Thyroid gland (tissue), 4 donors: ENCODE measurements around the gene FCGBP. TPM values are rescaled to one million over a fixed set of nuclear protein-coding genes. Genes with fewer than 3 reads are reported as not detected.

Experiments
- DNase-seq, 2 donors: peaks; one replicate each; pipeline ENCODE4 v3.0.0-alpha.2; 2019
- H3K27ac ChIP-seq, 3 donors: fragments of 200-600 bp; sonication (generic); 1 replicate in 2 of 3; 2 replicates in 1 of 3; pipeline ENCODE4 v1.5.1; 2016 to 2019; ENCODE audit warnings: mild to moderate bottlenecking in 1 of 3, moderate library complexity in 1 of 3
- H3K27me3 ChIP-seq: fragments of 200-600 bp; sonication (generic); one replicate; pipeline ENCODE4 v1.5.1; 2019
- H3K36me3 ChIP-seq, 2 donors: fragments of 200-600 bp; sonication (generic); one replicate each; pipeline ENCODE4 v1.5.1; 2016 to 2019
- H3K4me1 ChIP-seq, 2 donors: fragments of 200-600 bp; sonication (generic); one replicate each; pipeline ENCODE4 v1.5.1; 2017 to 2019
- H3K4me3 ChIP-seq, 3 donors: fragments of 200-600 bp; sonication (generic); replicated peaks in 1 of 3; 1 replicate in 2 of 3; 2 replicates in 1 of 3; pipeline ENCODE4 v1.5.1; 2016; ENCODE audit warnings: mild to moderate bottlenecking in 1 of 3
- H3K9me3 ChIP-seq: fragments of 200-600 bp; sonication (generic); one replicate; pipeline ENCODE4 v1.5.1; 2017
- CTCF ChIP-seq, 6 experiments: fragments of 200-600 bp in 3 of 6; fragments of 450-650 bp in 3 of 6; sonication (generic) in 3 of 6; IDR thresholded peaks; one replicate each; pipeline ENCODE4 v1.5.1; 2016 to 2019; ENCODE audit warnings: antibody characterized with exemption in 6 of 6, mild to moderate bottlenecking in 2 of 6, inconsistent platforms in 1 of 6, moderate library complexity in 1 of 6
- POLR2A ChIP-seq, 2 donors: fragments of 450-650 bp; IDR thresholded peaks; one replicate each; pipeline ENCODE4 v1.6.1; 2017; ENCODE audit warnings: antibody characterized with exemption in 2 of 2, mild to moderate bottlenecking in 2 of 2, moderate library complexity in 1 of 2
- WGBS, 2 donors: methylation state at CpG; one replicate each; pipeline ENCODE4 v1.1.5; 2017; 5-methylcytosine and 5-hydroxymethylcytosine counted together
- intact Hi-C: fragments of 100-400 bp; cut with DNase I; formaldehyde crosslinking; loops from one replicate; pipeline ENCODE4 v1.15.1; 2023
- total RNA-seq, 4 donors: library from RNA; depleted of rRNA; stranded (reverse); fragments of >200 nt; gene quantifications; one replicate each; pipeline ENCODE4 v1.2.3, GENCODE V29; 2016

FCGBP gene
- total RNA-seq, 4 donors from 2014 or later = 213 to 975 (median 755) TPM

- H3K9me3 ChIP-seq = no peaks in the 10 kb centered on the region
- no peaks in the 10 kb centered on the region for H3K4me1 ChIP-seq
- H3K4me3 ChIP-seq = no peak overlapping the region
- no peak overlapping the region for H3K27ac ChIP-seq
- WGBS, 2 donors = 76 to 87% methylated on average over 6 of the region's 6 CpGs
- intact Hi-C loops = no loop called here
- DNase-seq = no peak
- no peak for TF ChIP-seq CTCF (IDR thresholded peaks at IDR 0.05)
- TF ChIP-seq POLR2A (IDR thresholded peaks at IDR 0.05) = no peak
- no peaks in the 10 kb centered on the region for H3K27me3 ChIP-seq
- no peaks in the 10 kb centered on the region for H3K36me3 ChIP-seq
Measured at GRCh38 chr19:39939556-39939955, 5.1 kb upstream of the FCGBP start.

- TF ChIP-seq CTCF (IDR thresholded peaks at IDR 0.05) (no peak), POLR2A (IDR thresholded peaks at IDR 0.05) (no peak)
- WGBS, 2 donors = 52 to 58% methylated on average over 2 of the region's 2 CpGs
- intact Hi-C loops = no loop called here
Measured at GRCh38 chr19:39937787-39938186, 3.4 kb upstream of the FCGBP start.

GRCh38 chr19:39937094-39937720, 2.8 kb upstream of the FCGBP start:
- DNase-seq = no peak

More at GRCh38 chr19:39937787-39938186, 3.4 kb upstream of the FCGBP start:
- no peaks in the 10 kb centered on the region for H3K36me3 ChIP-seq
- H3K4me1 ChIP-seq = no peaks in the 10 kb centered on the region
- H3K27ac ChIP-seq = no peak overlapping the region
- H3K9me3 ChIP-seq = no peaks in the 10 kb centered on the region
- no peaks in the 10 kb centered on the region for H3K27me3 ChIP-seq
- no peak overlapping the region for H3K4me3 ChIP-seq
- DNase-seq = no peak

GRCh38 chr19:39936622-39937021, 2.2 kb upstream of the FCGBP start:
- no peak overlapping the region for H3K27ac ChIP-seq
- no peaks in the 10 kb centered on the region for H3K9me3 ChIP-seq
- TF ChIP-seq CTCF (IDR thresholded peaks at IDR 0.05) = no peak
- TF ChIP-seq POLR2A (IDR thresholded peaks at IDR 0.05) = no peak
- no peak for DNase-seq
- no peak overlapping the region for H3K4me3 ChIP-seq
- 84 to 90% methylated on average over 6 of the region's 6 CpGs for WGBS, 2 donors
- H3K36me3 ChIP-seq = no peaks in the 10 kb centered on the region
- H3K27me3 ChIP-seq = no peaks in the 10 kb centered on the region
- intact Hi-C loops = no loop called here
- H3K4me1 ChIP-seq = no peaks in the 10 kb centered on the region

More at GRCh38 chr19:39937094-39937720, 2.8 kb upstream of the FCGBP start:
- 64 to 78% methylated on average over 5 of the region's 5 CpGs for WGBS, 2 donors
- no peak overlapping the region for H3K4me3 ChIP-seq
- H3K9me3 ChIP-seq = no peaks in the 10 kb centered on the region
- no peaks in the 10 kb centered on the region for H3K27me3 ChIP-seq
- TF ChIP-seq CTCF (IDR thresholded peaks at IDR 0.05) = no peak
- no peak for TF ChIP-seq POLR2A (IDR thresholded peaks at IDR 0.05)
- no peak overlapping the region for H3K27ac ChIP-seq
- H3K4me1 ChIP-seq = no peaks in the 10 kb centered on the region
- no peaks in the 10 kb centered on the region for H3K36me3 ChIP-seq
- intact Hi-C loops = no loop called here

- no peaks in the 10 kb centered on the region for H3K36me3 ChIP-seq
- H3K27me3 ChIP-seq = no peaks in the 10 kb centered on the region
- DNase-seq = no peak
- no peak for TF ChIP-seq CTCF (IDR thresholded peaks at IDR 0.05)
- TF ChIP-seq POLR2A (IDR thresholded peaks at IDR 0.05) = no peak
- H3K4me1 ChIP-seq = no peaks in the 10 kb centered on the region
- H3K9me3 ChIP-seq = no peaks in the 10 kb centered on the region
- H3K4me3 ChIP-seq = no peak overlapping the region
- intact Hi-C loops = no loop called here
- no peak overlapping the region for H3K27ac ChIP-seq
- WGBS, 2 donors = 52 to 60% methylated on average over 3 of the region's 3 CpGs
Measured at GRCh38 chr19:39936020-39936419, 1.6 kb upstream of the FCGBP start.
